ENCODE results near the gene RAPGEF6. TPM values are rescaled to one million over a fixed set of nuclear protein-coding genes. Genes with fewer than 3 reads are reported as not detected.
A peak's percentile ranks its signal among the peaks of the same experiment; 100 is the strongest.

RAPGEF6 gene
- total and polyA plus RNA-seq, 9 of the 15 experiments (the other 6 are each of a cell fraction or from before 2014, with no cell fraction given): 2.7 to 23.4 (median 12.7) TPM

DNA sequence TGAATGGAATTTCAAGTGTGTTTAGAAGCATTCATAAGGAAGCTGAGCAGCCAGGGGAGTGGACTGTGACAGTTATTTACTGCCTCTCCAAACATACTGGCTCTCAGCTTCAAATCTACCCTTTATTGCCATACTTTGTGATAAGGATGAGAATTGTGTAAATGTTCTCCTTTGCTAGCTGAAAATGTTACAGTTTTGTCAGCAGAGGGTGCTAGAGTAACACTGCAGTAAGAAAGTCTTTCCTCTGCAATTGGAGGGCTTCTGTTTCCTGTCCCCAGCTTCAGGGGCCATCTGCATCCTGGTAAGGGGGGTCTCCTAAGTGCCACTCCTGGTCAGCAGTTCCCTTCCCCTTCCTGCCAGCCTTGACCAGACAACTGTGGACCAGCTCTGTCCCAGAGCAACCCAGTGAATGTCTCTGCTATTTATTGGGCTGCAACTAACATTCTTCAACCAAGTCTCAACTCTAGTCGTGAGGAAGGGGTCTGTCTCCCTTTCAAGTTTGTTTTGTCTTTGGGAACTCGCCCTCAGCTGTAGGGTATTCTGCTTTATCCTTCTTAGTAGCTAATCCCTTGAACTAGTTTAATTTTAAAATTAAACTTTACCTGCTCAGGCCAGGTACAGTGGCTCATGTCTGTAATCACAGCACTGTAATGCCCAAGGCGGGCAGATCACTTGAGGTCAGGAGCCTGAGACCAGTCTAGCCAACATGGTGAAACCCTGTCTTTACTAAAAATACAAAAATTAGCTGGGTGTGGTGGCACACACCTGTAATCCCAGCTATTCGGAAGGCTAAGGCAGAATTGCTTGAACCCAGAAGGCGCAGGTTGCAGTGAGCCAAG lies 45.3 kb downstream of the RAPGEF6 start (continued):
- TF ChIP-seq, protein P1, sequence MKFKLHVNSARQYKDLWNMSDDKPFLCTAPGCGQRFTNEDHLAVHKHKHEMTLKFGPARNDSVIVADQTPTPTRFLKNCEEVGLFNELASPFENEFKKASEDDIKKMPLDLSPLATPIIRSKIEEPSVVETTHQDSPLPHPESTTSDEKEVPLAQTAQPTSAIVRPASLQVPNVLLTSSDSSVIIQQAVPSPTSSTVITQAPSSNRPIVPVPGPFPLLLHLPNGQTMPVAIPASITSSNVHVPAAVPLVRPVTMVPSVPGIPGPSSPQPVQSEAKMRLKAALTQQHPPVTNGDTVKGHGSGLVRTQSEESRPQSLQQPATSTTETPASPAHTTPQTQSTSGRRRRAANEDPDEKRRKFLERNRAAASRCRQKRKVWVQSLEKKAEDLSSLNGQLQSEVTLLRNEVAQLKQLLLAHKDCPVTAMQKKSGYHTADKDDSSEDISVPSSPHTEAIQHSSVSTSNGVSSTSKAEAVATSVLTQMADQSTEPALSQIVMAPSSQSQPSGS (CRISPR knock-in tag; IDR thresholded peaks at IDR 0.05): no peak
- TF ChIP-seq PKNOX1 (IDR thresholded peaks at IDR 0.05) (peak; percentile 50; the same call in 1 of the 2 replicates), PTTG1 (tag; IDR thresholded peaks at IDR 0.05; ENCODE audit: low read depth) (no peak), KDM4B (IDR thresholded peaks at IDR 0.05; ENCODE audit: borderline replicate concordance in 2 of 2, low read depth in 1 of 2) (no peak), CEBPB (tag; IDR thresholded peaks at IDR 0.05) (peak; percentile 66), ZBTB49 (CRISPR knock-in tag; IDR thresholded peaks at IDR 0.05; ENCODE audit: borderline replicate concordance) (0 out of 2 replicates have a peak, but pooled peaks have one; percentile 39), CREM (IDR thresholded peaks at IDR 0.05; ENCODE audit: low read depth) (no peak), NONO (IDR thresholded peaks at IDR 0.05; ENCODE audit: low read depth in 2 of 2, low read length in 1 of 2) (0 out of 4 replicates have a peak, but pooled peaks of 1 of the 2 experiments have one; percentile 44), REST (IDR thresholded peaks at IDR 0.05; ENCODE audit: borderline replicate concordance) (peak; percentile 80), REST (CRISPR knock-in tag; IDR thresholded peaks at IDR 0.05; ENCODE audit: low read depth) (no peak), JUND (IDR thresholded peaks at IDR 0.05; ENCODE audit: borderline replicate concordance, low read depth, low read length) (no peak), JUND (tag; IDR thresholded peaks at IDR 0.05; ENCODE audit: borderline replicate concordance, low read depth, low read length) (peak; percentile 23; the same call in 1 of the 3 replicates), RB1 (IDR thresholded peaks at IDR 0.05; ENCODE audit: low read depth) (0 out of 2 replicates have a peak, but pooled peaks have one; percentile 26)

Measured in K562 (cell line).